Psoas muscle (tissue), 8 donors: ENCODE data around the gene DNASE2B. TPM values are rescaled to one million over a fixed set of nuclear protein-coding genes. Genes with fewer than 3 reads are reported as not detected.
A peak's percentile ranks its signal among the peaks of the same experiment; 100 is the strongest.

Source experiments
- ATAC-seq, 4 donors: fragments of 200-7000 bp; cut with Tn5 transposase; one replicate each; pipeline ENCODE4 v1.9.1; 2020; ENCODE audit warnings: moderate library complexity in 3 of 4, mild to moderate bottlenecking in 2 of 4
- DNase-seq, 2 donors: peaks; one replicate each; pipeline ENCODE4 v3.0.0-alpha.2; 2020
- H3K27ac ChIP-seq: fragments of 200-600 bp; one replicate; pipeline ENCODE4 v1.8.0; 2022
- H3K27me3 ChIP-seq, 3 donors: fragments of 200-600 bp in 1 of 3; one replicate each; pipeline versions ENCODE4 v1.6.1 to v1.8.0; 2013 to 2022; ENCODE audit warnings: low read length in 2 of 3, mild to moderate bottlenecking in 2 of 3, moderate library complexity in 1 of 3; ENCODE audit not compliant: insufficient read depth in 3 of 3
- H3K36me3 ChIP-seq, 2 donors: fragments of 200-600 bp in 1 of 2; one replicate each; pipeline versions ENCODE4 v1.6.1 to v1.8.0; 2013 to 2022; ENCODE audit warnings: low read depth in 1 of 2, mild to moderate bottlenecking in 1 of 2, moderate library complexity in 1 of 2; ENCODE audit not compliant: insufficient read depth in 1 of 2
- H3K4me1 ChIP-seq: fragments of 200-600 bp; one replicate; pipeline ENCODE4 v1.8.0; 2022
- H3K4me3 ChIP-seq: fragments of 200-600 bp; one replicate; pipeline ENCODE4 v1.8.0; 2022; ENCODE audit warnings: mild to moderate bottlenecking
- H3K9me3 ChIP-seq: fragments of 200-600 bp; one replicate; pipeline ENCODE4 v1.8.0; 2022
- CTCF ChIP-seq: fragments of 200-600 bp; IDR thresholded peaks from one replicate; pipeline ENCODE4 v1.8.0; 2022; ENCODE audit warnings: antibody characterized with exemption
- WGBS, 3 donors: extraction: QIAGEN DNeasy Blood & Tissue Kit; methylation state at CpG; one replicate each; pipeline versions ENCODE4 v1.1.6 to v1.1.7; 2013; 5-methylcytosine and 5-hydroxymethylcytosine counted together
- intact Hi-C, 2 donors: fragments of 100-400 bp; cut with DNase I; formaldehyde crosslinking; loops; one replicate each; pipeline versions ENCODE4 v1.11.0 to v1.14.2; 2022
- polyA plus RNA-seq, 3 donors: library from polyadenylated mRNA; stranded (reverse); fragments of 200-250 nt; gene quantifications; one replicate each; pipeline ENCODE4 v1.2.3, GENCODE V29; 2013
- total RNA-seq, 4 donors: library from RNA; stranded (reverse); fragmentation: NEBNext Ultra II Directional in 2 of 4; extraction: Animal tissue kit (Norgen Biotek cat#: 25700) in 2 of 4; gene quantifications; one replicate each; pipeline versions ENCODE4 v1.2.1 to v1.2.4, GENCODE V29; 2021 to 2023
- donor health status: healthy with polysubstance abuse.
- donor health status: DM: no; HTN: no; CAD: no; lungs with moderate emphysema.
- donor health status: Bipolar disorder and iron deficiency.
- donor health status: healthy.
- donor health status: DM: yes; HTN: yes; CAD: no.
- donor health status: DM: no; HTN: no; CAD: no.
- donor health status: DM: no; HTN: no; CAD: no.
- donor health status: DM: yes; HTN: yes; CAD: no.

Gene DNASE2B
- total and polyA plus RNA-seq, 7 donors: 0.18 to 3.1 (median 0.84) TPM; not detected in 2

- Histone ChIP-seq H3K36me3 (no peaks in the 10 kb centered on the region), H3K9me3 (no peaks in the 10 kb centered on the region), H3K4me1 (peaks cover 23% of the 10 kb centered on the region), H3K27ac (no peak overlapping the region), H3K27me3 (no peaks in the 10 kb centered on the region), H3K4me3 (no peak overlapping the region)
- intact Hi-C loops: loop anchor here in 1 of 2 donors (10.0 kb wide), 1 partner anchor 65 kb away; the partner anchor contains the start of gene SAMD13
- ATAC-seq (no peak), DNase-seq (no peak)
- TF ChIP-seq CTCF: no peak
- 95 to 100% (median 95%) methylated on average over 1 of the region's 1 CpG for WGBS, 3 donors
These were observed 28.0 kb upstream of the DNASE2B start for GRCh38 chr1:84370266-84370665.

- Histone ChIP-seq H3K4me3 (no peak overlapping the region), H3K27me3 (no peaks in the 10 kb centered on the region), H3K9me3 (no peaks in the 10 kb centered on the region), H3K4me1 (peaks cover 23% of the 10 kb centered on the region), H3K36me3 (no peaks in the 10 kb centered on the region), H3K27ac (no peak overlapping the region)
- DNase-seq (no peak), ATAC-seq (no peak)
- 85 to 92% (median 88%) methylated on average over 4 of the region's 4 CpGs for WGBS, 3 donors
- TF ChIP-seq CTCF: no peak
- intact Hi-C loops: loop anchor here in 1 of 2 donors (10.0 kb wide), 1 partner anchor 66 kb away; the partner anchor contains the start of gene SAMD13
These were observed 27.4 kb upstream of the DNASE2B start for GRCh38 chr1:84370831-84371394.

GRCh38 chr1:84373436-84374141 lies 24.7 kb upstream of the DNASE2B start:
- no peak for DNase-seq
- Histone ChIP-seq H3K4me1 (peaks cover 32% of the 10 kb centered on the region), H3K4me3 (no peak overlapping the region), H3K27ac (no peak overlapping the region), H3K36me3 (no peaks in the 10 kb centered on the region), H3K9me3 (no peaks in the 10 kb centered on the region), H3K27me3 (no peaks in the 10 kb centered on the region)
- no peak for TF ChIP-seq CTCF
- 17 to 29% (median 23%) methylated on average over 2 of the region's 2 CpGs for WGBS, 3 donors
- intact Hi-C loops: loop anchor here in 1 of 2 donors (10.0 kb wide), 1 partner anchor 69 kb away; the partner anchor contains the start of gene SAMD13
- no peak for ATAC-seq

- TF ChIP-seq CTCF: no peak
- Histone ChIP-seq H3K4me3 (no peak overlapping the region), H3K9me3 (no peaks in the 10 kb centered on the region), H3K27ac (peak overlapping the region; percentile 65), H3K4me1 (peaks cover 32% of the 10 kb centered on the region), H3K27me3 (no peaks in the 10 kb centered on the region), H3K36me3 (no peaks in the 10 kb centered on the region)
- WGBS, 3 donors: 26 to 32% (median 27%) methylated on average over 5 of the region's 5 CpGs
- DNase-seq: peak; percentile 27 to 69
- ATAC-seq: peak; percentile 78 to 88 (median 82)
- intact Hi-C loops: loop anchor here in 1 of 2 donors (10.0 kb wide), 1 partner anchor 70 kb away; the partner anchor contains the start of gene SAMD13
These were observed 23.1 kb upstream of the DNASE2B start for GRCh38 chr1:84374991-84375696.
